GM23338 (cell line): ENCODE results near the gene MAPK14. TPM values are rescaled to one million over a fixed set of nuclear protein-coding genes. Genes with fewer than 3 reads are reported as not detected.

Experiments used
- ATAC-seq: fragments of 200-7000 bp; cut with Tn5 transposase; 3 replicates; pipeline ENCODE4 v1.9.1; 2020
- DNase-seq: peaks from one replicate; pipeline ENCODE4 v3.0.0-alpha.2; 2015; ENCODE audit warnings: low spot score
- H2AFZ ChIP-seq: fragments of 200-600 bp; sonication (generic); 2 replicates; pipeline ENCODE4 v1.8.0; 2016; ENCODE audit warnings: antibody characterized with exemption, mild to moderate bottlenecking, moderate library complexity
- H3F3A ChIP-seq: fragments of 200-600 bp; sonication (generic); replicated peaks from 2 replicates; pipeline ENCODE4 v1.8.0; 2017; ENCODE audit warnings: antibody characterized with exemption, mixed run types, low read depth
- H3K27ac ChIP-seq: fragments of 200-600 bp; sonication (generic); 2 replicates; pipeline ENCODE4 v1.6.1; 2016; ENCODE audit warnings: low read depth
- H3K27me3 ChIP-seq: fragments of 200-600 bp; sonication (generic); 2 replicates; pipeline ENCODE4 v1.8.0; 2016; ENCODE audit warnings: mild to moderate bottlenecking, mixed run types, moderate library complexity; ENCODE audit not compliant: insufficient read depth
- H3K36me3 ChIP-seq: fragments of 200-600 bp; sonication (generic); 2 replicates; pipeline ENCODE4 v1.8.0; 2016; ENCODE audit warnings: mild to moderate bottlenecking; ENCODE audit not compliant: insufficient read depth
- H3K4me1 ChIP-seq: fragments of 200-600 bp; sonication (generic); 2 replicates; pipeline ENCODE4 v1.8.0; 2016; ENCODE audit warnings: mild to moderate bottlenecking, moderate library complexity; ENCODE audit not compliant: insufficient read depth
- H3K4me2 ChIP-seq: fragments of 200-600 bp; sonication (generic); 2 replicates; pipeline ENCODE4 v1.7.1; 2017; ENCODE audit warnings: mixed run types
- H3K4me3 ChIP-seq: fragments of 200-600 bp; sonication (generic); 2 replicates; pipeline ENCODE4 v1.6.1; 2016; ENCODE audit warnings: mixed run types
- H3K79me2 ChIP-seq: fragments of 200-600 bp; sonication (generic); replicated peaks from 2 replicates; pipeline ENCODE4 v1.8.0; 2017; ENCODE audit warnings: mild to moderate bottlenecking; ENCODE audit not compliant: insufficient read depth
- H3K9me2 ChIP-seq: fragments of 200-600 bp; sonication (generic); 2 replicates; pipeline ENCODE4 v1.8.0; 2017; ENCODE audit not compliant: insufficient read depth
- H4K20me1 ChIP-seq: fragments of 200-600 bp; sonication (generic); replicated peaks from 2 replicates; pipeline ENCODE4 v1.8.0; 2017; ENCODE audit warnings: mild to moderate bottlenecking; ENCODE audit not compliant: insufficient read depth
- H3K27ac Mint-ChIP-seq: 2 replicates; pipeline ENCODE4 v1.8.0; 2020; ENCODE audit warnings: inconsistent platforms, mild to moderate bottlenecking, moderate library complexity, mixed read lengths
- H3K27me3 Mint-ChIP-seq: 3 replicates; pipeline ENCODE4 v1.8.0; 2022; ENCODE audit warnings: low read depth, mild to moderate bottlenecking, moderate library complexity, mixed read lengths, inconsistent platforms; ENCODE audit not compliant: insufficient read depth, poor library complexity
- H3K36me3 Mint-ChIP-seq: 3 replicates; pipeline ENCODE4 v1.8.0; 2021; ENCODE audit warnings: low read depth, mild to moderate bottlenecking, inconsistent platforms, moderate library complexity, mixed read lengths
- H3K4me1 Mint-ChIP-seq: 3 replicates; pipeline ENCODE4 v1.8.0; 2020; ENCODE audit warnings: mild to moderate bottlenecking, inconsistent platforms, mixed read lengths
- H3K4me3 Mint-ChIP-seq: 3 replicates; pipeline ENCODE4 v1.8.0; 2021; ENCODE audit warnings: moderate library complexity, mild to moderate bottlenecking, inconsistent platforms, mixed read lengths
- H3K9me3 Mint-ChIP-seq: 3 replicates; pipeline ENCODE4 v1.8.0; 2020; ENCODE audit warnings: moderate library complexity, mild to moderate bottlenecking, inconsistent platforms, mixed read lengths
- CREB1 ChIP-seq: fragments of 250-450 bp; sonication (Bioruptor Pico); IDR thresholded peaks from 2 replicates; pipeline ENCODE4 v1.5.0; 2020; ENCODE audit warnings: low read depth, mild to moderate bottlenecking, moderate library complexity
- EZH2 ChIP-seq: fragments of 200-600 bp; sonication (generic); IDR thresholded peaks from one replicate; pipeline ENCODE4 v1.8.0; 2017; ENCODE audit warnings: antibody characterized with exemption, mild to moderate bottlenecking, low read depth; ENCODE audit not compliant: unreplicated experiment
- EZH2phosphoT487 ChIP-seq: fragments of 200-600 bp; sonication (generic); IDR thresholded peaks from one replicate; pipeline ENCODE4 v1.8.1; 2018; ENCODE audit warnings: antibody characterized with exemption; ENCODE audit not compliant: unreplicated experiment
- JUNB ChIP-seq: IDR thresholded peaks from one replicate; pipeline ENCODE4 v1.6.1; 2016; ENCODE audit warnings: antibody characterized with exemption; ENCODE audit not compliant: unreplicated experiment
- NANOG ChIP-seq: IDR thresholded peaks from 2 replicates; pipeline ENCODE4 v1.6.1; 2016; ENCODE audit warnings: antibody characterized with exemption, borderline replicate concordance
- POLR2AphosphoS5 ChIP-seq: IDR thresholded peaks from 2 replicates; pipeline ENCODE4 v1.6.1; 2016; ENCODE audit warnings: antibody characterized with exemption, low read depth
- STAT1 ChIP-seq: IDR thresholded peaks from one replicate; pipeline ENCODE4 v1.6.1; 2016; ENCODE audit warnings: antibody characterized with exemption; ENCODE audit not compliant: unreplicated experiment
- ZNF114 ChIP-seq: fragments of 250-450 bp; sonication (Bioruptor Pico); IDR thresholded peaks from 2 replicates; pipeline ENCODE4 v1.5.0; 2020; ENCODE audit warnings: mild to moderate bottlenecking, moderate library complexity
- ZNF331 ChIP-seq: fragments of 250-450 bp; sonication (Bioruptor Pico); IDR thresholded peaks from 2 replicates; pipeline ENCODE4 v1.5.0; 2020; ENCODE audit warnings: low read depth, mild to moderate bottlenecking, moderate library complexity
- long read RNA-seq: library from polyadenylated mRNA; unstranded; transcript quantifications from one replicate; pipeline ENCODE4 v2.0.0, GENCODE V29; 2020; ENCODE audit not compliant: unreplicated experiment
- polyA plus RNA-seq: library from polyadenylated mRNA; unstranded; fragments of >200 nt; fragmentation: Nextera tagmentation; extraction: Ambion mirVana; gene quantifications from 2 replicates; pipeline ENCODE4 v1.2.1, GENCODE V29; 2016
- total RNA-seq: library from RNA; depleted of rRNA; stranded (reverse); fragments of >200 nt; shearing (Covaris generic); gene quantifications from 2 replicates; pipeline ENCODE4 v1.2.3, GENCODE V29; 2014; rRNA removed
- TF ChIP-seq, protein P1 (sequence below): IDR thresholded peaks from one replicate; pipeline ENCODE4 v1.6.1; 2018; ENCODE audit warnings: antibody characterized with exemption; ENCODE audit not compliant: unreplicated experiment
- TF ChIP-seq, protein P2 (sequence below): fragments of 250-450 bp; sonication (Bioruptor Pico); IDR thresholded peaks from 2 replicates; pipeline ENCODE4 v1.5.0; 2020; ENCODE audit warnings: mild to moderate bottlenecking, moderate library complexity
- TF ChIP-seq, protein P3 (sequence below), 2 experiments: fragments of 200-600 bp in 1 of 2; sonication (generic) in 1 of 2; conservative IDR thresholded peaks; 2 replicates each; pipeline versions ENCODE4 v1.5.1 to v1.6.1; 2016 to 2017; ENCODE audit warnings: antibody characterized with exemption in 2 of 2, low read depth in 2 of 2, mild to moderate bottlenecking in 2 of 2, moderate library complexity in 1 of 2
- TF ChIP-seq, protein P4 (sequence below): IDR thresholded peaks from 2 replicates; pipeline ENCODE4 v1.6.1; 2016; ENCODE audit warnings: antibody characterized with exemption

MAPK14 gene
- total RNA-seq (33.8 and 44.5 TPM in 2 replicates), polyA plus RNA-seq (8.8 and 8.9 TPM in 2 replicates)
- long read RNA-seq, full-length matches to known transcripts: 3 of 5 reads
- long read RNA-seq, partial matches to known transcripts: 0 of 5 reads
- long read RNA-seq, other reads (novel, unspliced or antisense): 2 of 5 reads

DNA sequence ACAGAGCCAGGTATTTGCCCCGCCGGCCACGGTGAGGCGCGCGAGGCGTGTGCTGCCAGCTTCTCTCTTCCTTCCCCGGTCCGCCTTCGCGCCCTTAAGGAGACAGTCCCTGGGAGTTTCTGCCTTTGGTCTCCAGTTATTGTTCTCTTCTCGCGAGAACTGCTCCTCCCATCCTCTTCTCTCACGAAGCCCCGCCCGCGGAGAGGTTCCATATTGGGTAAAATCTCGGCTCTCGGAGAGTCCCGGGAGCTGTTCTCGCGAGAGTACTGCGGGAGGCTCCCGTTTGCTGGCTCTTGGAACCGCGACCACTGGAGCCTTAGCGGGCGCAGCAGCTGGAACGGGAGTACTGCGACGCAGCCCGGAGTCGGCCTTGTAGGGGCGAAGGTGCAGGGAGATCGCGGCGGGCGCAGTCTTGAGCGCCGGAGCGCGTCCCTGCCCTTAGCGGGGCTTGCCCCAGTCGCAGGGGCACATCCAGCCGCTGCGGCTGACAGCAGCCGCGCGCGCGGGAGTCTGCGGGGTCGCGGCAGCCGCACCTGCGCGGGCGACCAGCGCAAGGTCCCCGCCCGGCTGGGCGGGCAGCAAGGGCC, at the start of gene MAPK14:
Gene MAPK14, plus strand, starts transcription at position 308 of the 587 bp plus-strand sequence. CDS start 350 bp downstream, outside the sequence.
- H3K4me2 ChIP-seq: peak within 1 kb of the TSS; percentile 83
- TF ChIP-seq POLR2AphosphoS5: peak; percentile 99
- TF ChIP-seq EZH2: no peak
- TF ChIP-seq NANOG: no peak
- no peak for TF ChIP-seq STAT1
- TF ChIP-seq CREB1: no peak
- TF ChIP-seq, protein P1, sequence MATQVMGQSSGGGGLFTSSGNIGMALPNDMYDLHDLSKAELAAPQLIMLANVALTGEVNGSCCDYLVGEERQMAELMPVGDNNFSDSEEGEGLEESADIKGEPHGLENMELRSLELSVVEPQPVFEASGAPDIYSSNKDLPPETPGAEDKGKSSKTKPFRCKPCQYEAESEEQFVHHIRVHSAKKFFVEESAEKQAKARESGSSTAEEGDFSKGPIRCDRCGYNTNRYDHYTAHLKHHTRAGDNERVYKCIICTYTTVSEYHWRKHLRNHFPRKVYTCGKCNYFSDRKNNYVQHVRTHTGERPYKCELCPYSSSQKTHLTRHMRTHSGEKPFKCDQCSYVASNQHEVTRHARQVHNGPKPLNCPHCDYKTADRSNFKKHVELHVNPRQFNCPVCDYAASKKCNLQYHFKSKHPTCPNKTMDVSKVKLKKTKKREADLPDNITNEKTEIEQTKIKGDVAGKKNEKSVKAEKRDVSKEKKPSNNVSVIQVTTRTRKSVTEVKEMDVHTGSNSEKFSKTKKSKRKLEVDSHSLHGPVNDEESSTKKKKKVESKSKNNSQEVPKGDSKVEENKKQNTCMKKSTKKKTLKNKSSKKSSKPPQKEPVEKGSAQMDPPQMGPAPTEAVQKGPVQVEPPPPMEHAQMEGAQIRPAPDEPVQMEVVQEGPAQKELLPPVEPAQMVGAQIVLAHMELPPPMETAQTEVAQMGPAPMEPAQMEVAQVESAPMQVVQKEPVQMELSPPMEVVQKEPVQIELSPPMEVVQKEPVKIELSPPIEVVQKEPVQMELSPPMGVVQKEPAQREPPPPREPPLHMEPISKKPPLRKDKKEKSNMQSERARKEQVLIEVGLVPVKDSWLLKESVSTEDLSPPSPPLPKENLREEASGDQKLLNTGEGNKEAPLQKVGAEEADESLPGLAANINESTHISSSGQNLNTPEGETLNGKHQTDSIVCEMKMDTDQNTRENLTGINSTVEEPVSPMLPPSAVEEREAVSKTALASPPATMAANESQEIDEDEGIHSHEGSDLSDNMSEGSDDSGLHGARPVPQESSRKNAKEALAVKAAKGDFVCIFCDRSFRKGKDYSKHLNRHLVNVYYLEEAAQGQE: peak; percentile 24
- TF ChIP-seq, protein P2, sequence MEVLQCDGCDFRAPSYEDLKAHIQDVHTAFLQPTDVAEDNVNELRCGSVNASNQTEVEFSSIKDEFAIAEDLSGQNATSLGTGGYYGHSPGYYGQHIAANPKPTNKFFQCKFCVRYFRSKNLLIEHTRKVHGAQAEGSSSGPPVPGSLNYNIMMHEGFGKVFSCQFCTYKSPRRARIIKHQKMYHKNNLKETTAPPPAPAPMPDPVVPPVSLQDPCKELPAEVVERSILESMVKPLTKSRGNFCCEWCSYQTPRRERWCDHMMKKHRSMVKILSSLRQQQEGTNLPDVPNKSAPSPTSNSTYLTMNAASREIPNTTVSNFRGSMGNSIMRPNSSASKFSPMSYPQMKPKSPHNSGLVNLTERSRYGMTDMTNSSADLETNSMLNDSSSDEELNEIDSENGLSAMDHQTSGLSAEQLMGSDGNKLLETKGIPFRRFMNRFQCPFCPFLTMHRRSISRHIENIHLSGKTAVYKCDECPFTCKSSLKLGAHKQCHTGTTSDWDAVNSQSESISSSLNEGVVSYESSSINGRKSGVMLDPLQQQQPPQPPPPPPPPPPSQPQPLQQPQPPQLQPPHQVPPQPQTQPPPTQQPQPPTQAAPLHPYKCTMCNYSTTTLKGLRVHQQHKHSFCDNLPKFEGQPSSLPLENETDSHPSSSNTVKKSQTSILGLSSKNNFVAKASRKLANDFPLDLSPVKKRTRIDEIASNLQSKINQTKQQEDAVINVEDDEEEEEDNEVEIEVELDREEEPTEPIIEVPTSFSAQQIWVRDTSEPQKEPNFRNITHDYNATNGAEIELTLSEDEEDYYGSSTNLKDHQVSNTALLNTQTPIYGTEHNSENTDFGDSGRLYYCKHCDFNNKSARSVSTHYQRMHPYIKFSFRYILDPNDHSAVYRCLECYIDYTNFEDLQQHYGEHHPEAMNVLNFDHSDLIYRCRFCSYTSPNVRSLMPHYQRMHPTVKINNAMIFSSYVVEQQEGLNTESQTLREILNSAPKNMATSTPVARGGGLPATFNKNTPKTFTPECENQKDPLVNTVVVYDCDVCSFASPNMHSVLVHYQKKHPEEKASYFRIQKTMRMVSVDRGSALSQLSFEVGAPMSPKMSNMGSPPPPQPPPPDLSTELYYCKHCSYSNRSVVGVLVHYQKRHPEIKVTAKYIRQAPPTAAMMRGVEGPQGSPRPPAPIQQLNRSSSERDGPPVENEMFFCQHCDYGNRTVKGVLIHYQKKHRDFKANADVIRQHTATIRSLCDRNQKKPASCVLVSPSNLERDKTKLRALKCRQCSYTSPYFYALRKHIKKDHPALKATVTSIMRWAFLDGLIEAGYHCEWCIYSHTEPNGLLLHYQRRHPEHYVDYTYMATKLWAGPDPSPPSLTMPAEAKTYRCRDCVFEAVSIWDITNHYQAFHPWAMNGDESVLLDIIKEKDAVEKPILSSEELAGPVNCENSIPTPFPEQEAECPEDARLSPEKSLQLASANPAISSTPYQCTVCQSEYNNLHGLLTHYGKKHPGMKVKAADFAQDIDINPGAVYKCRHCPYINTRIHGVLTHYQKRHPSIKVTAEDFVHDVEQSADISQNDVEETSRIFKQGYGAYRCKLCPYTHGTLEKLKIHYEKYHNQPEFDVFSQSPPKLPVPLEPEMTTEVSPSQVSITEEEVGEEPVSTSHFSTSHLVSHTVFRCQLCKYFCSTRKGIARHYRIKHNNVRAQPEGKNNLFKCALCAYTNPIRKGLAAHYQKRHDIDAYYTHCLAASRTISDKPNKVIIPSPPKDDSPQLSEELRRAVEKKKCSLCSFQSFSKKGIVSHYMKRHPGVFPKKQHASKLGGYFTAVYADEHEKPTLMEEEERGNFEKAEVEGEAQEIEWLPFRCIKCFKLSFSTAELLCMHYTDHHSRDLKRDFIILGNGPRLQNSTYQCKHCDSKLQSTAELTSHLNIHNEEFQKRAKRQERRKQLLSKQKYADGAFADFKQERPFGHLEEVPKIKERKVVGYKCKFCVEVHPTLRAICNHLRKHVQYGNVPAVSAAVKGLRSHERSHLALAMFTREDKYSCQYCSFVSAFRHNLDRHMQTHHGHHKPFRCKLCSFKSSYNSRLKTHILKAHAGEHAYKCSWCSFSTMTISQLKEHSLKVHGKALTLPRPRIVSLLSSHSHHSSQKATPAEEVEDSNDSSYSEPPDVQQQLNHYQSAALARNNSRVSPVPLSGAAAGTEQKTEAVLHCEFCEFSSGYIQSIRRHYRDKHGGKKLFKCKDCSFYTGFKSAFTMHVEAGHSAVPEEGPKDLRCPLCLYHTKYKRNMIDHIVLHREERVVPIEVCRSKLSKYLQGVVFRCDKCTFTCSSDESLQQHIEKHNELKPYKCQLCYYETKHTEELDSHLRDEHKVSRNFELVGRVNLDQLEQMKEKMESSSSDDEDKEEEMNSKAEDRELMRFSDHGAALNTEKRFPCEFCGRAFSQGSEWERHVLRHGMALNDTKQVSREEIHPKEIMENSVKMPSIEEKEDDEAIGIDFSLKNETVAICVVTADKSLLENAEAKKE (CRISPR knock-in tag): no peak
- no peak for TF ChIP-seq EZH2phosphoT487
- no peak for TF ChIP-seq ZNF114
- TF ChIP-seq, protein P3, sequence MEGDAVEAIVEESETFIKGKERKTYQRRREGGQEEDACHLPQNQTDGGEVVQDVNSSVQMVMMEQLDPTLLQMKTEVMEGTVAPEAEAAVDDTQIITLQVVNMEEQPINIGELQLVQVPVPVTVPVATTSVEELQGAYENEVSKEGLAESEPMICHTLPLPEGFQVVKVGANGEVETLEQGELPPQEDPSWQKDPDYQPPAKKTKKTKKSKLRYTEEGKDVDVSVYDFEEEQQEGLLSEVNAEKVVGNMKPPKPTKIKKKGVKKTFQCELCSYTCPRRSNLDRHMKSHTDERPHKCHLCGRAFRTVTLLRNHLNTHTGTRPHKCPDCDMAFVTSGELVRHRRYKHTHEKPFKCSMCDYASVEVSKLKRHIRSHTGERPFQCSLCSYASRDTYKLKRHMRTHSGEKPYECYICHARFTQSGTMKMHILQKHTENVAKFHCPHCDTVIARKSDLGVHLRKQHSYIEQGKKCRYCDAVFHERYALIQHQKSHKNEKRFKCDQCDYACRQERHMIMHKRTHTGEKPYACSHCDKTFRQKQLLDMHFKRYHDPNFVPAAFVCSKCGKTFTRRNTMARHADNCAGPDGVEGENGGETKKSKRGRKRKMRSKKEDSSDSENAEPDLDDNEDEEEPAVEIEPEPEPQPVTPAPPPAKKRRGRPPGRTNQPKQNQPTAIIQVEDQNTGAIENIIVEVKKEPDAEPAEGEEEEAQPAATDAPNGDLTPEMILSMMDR (conservative IDR thresholded peaks at IDR 0.05; ENCODE audit: low read depth in 2 of 2): peak; percentile 74 to 89
- TF ChIP-seq, protein P4, sequence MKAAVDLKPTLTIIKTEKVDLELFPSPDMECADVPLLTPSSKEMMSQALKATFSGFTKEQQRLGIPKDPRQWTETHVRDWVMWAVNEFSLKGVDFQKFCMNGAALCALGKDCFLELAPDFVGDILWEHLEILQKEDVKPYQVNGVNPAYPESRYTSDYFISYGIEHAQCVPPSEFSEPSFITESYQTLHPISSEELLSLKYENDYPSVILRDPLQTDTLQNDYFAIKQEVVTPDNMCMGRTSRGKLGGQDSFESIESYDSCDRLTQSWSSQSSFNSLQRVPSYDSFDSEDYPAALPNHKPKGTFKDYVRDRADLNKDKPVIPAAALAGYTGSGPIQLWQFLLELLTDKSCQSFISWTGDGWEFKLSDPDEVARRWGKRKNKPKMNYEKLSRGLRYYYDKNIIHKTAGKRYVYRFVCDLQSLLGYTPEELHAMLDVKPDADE: no peak
- TF ChIP-seq JUNB: peak; percentile 25
- TF ChIP-seq ZNF331 (CRISPR knock-in tag): no peak
- peak within 1 kb of the TSS; percentile 74 for H3K27ac Mint-ChIP-seq
- H3F3A ChIP-seq: peaks cover 6% of the 10 kb centered on the region; the same call in 1 of the 2 replicates
- peaks cover 31% of the 10 kb centered on the region for H3K4me1 ChIP-seq
- peak within 1 kb of the TSS; percentile 72 for H2AFZ ChIP-seq
- DNase-seq: peak; percentile 100
- H3K36me3 Mint-ChIP-seq: no peaks in the 10 kb centered on the region
- H3K27me3 ChIP-seq: peaks cover 4% of the 10 kb centered on the region; the same call in 1 of the 2 replicates
- no peaks in the 10 kb centered on the region for H3K9me3 Mint-ChIP-seq
- peaks cover 43% of the 10 kb centered on the region for H3K79me2 ChIP-seq
- peak within 1 kb of the TSS; percentile 94 for H3K4me3 Mint-ChIP-seq
- H3K36me3 ChIP-seq: no peaks in the 10 kb centered on the region
- H3K9me2 ChIP-seq: no peaks in the 10 kb centered on the region
- peaks cover 49% of the 10 kb centered on the region for H3K4me1 Mint-ChIP-seq
- H3K27me3 Mint-ChIP-seq: peaks cover 11% of the 10 kb centered on the region
- peak; percentile 79 for ATAC-seq
- H4K20me1 ChIP-seq: peaks cover 8% of the 10 kb centered on the region
- peak within 1 kb of the TSS; percentile 36 for H3K27ac ChIP-seq
- peak within 1 kb of the TSS; percentile 86 for H3K4me3 ChIP-seq
